Esophagus (tissue), 2 donors: ENCODE measurements around the gene OAS2. TPM values are rescaled to one million over a fixed set of nuclear protein-coding genes. Genes with fewer than 3 reads are reported as not detected.

ENCODE experiments used
- H3K27ac ChIP-seq, 2 donors: one replicate each; pipeline ENCODE4 v1.5.1; 2013; ENCODE audit warnings: low read depth in 2 of 2, mild to moderate bottlenecking in 2 of 2, inconsistent platforms in 1 of 2, low read length in 1 of 2, moderate library complexity in 1 of 2
- H3K27me3 ChIP-seq, 2 donors: one replicate each; pipeline ENCODE4 v1.6.1; 2013; ENCODE audit warnings: low read length in 2 of 2, control low read depth in 1 of 2, mild to moderate bottlenecking in 1 of 2; ENCODE audit not compliant: insufficient read depth in 2 of 2, control insufficient read depth in 1 of 2
- H3K36me3 ChIP-seq, 2 donors: one replicate each; pipeline ENCODE4 v1.6.1; 2013; ENCODE audit warnings: low read length in 1 of 2; ENCODE audit not compliant: control insufficient read depth in 2 of 2, insufficient read depth in 2 of 2
- H3K4me1 ChIP-seq, 2 donors: one replicate each; pipeline ENCODE4 v1.6.1; 2013; ENCODE audit warnings: low read length in 1 of 2; ENCODE audit not compliant: control insufficient read depth in 2 of 2, insufficient read depth in 2 of 2
- H3K4me3 ChIP-seq, 2 donors: one replicate each; pipeline ENCODE4 v1.5.1; 2013; ENCODE audit warnings: low read length in 2 of 2, mild to moderate bottlenecking in 2 of 2, low read depth in 1 of 2, moderate library complexity in 1 of 2
- H3K9me3 ChIP-seq, 2 donors: one replicate each; pipeline ENCODE4 v1.6.1; 2013; ENCODE audit warnings: mild to moderate bottlenecking in 2 of 2, low read depth in 1 of 2, low read length in 1 of 2, moderate library complexity in 1 of 2; ENCODE audit not compliant: control insufficient read depth in 2 of 2, insufficient read depth in 1 of 2
- WGBS, 2 donors: extraction: QIAGEN DNeasy Blood & Tissue Kit; methylation state at CpG; one replicate each; pipeline ENCODE4 v1.1.7; 2013; 5-methylcytosine and 5-hydroxymethylcytosine counted together
- polyA plus RNA-seq, 2 donors: library from polyadenylated mRNA; stranded (reverse); fragments of 200-250 nt; gene quantifications; one replicate each; pipeline ENCODE4 v1.2.3, GENCODE V29; 2013
- donor health status: healthy with polysubstance abuse.
- donor health status: Bipolar disorder and iron deficiency.

Gene OAS2
- polyA plus RNA-seq, 2 donors, result 6.6 to 10.8 TPM

DNA sequence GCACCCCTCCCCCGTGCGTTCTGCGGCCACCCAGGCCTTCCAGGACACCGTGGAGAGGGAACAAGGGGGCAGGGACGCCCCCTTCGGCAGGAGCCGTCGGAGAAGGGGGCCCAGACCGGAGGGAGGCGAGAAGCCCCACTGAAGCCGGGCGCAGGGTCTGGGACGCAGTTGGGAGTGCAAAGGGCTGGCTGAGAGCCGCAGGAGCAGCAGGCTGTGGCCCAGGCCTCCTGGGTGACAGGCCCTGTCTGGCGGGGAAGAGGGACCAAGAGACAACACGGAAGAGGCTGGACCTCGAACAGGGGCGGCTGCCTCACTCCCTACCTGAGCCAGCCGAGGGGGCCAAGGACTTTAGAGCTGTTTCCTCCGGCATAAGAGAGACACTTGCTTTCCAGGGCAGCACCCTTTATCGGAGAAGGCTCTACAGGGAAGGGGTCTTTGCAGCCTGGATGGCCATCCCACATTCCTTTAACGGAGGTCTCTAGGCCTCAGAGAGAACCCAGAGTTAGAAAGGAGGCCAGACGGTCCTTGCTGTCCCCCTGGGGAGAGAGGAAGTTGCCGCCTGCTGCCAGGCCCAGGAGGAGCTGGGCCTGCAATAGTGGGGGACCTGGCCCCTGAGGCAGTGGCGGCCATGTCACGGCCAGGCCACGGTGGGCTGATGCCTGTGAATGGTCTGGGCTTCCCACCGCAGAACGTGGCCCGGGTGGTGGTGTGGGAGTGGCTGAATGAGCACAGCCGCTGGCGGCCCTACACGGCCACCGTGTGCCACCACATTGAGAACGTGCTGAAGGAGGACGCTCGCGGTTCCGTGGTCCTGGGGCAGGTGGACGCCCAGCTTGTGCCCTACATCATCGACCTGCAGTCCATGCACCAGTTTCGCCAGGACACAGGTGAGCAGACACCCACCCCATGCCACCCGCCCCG is 79.5 kb downstream of the OAS2 start:
- WGBS, 2 donors, result 65 to 66% methylated on average over 42 to 44 of the region's 44 CpGs
- Histone ChIP-seq H3K4me1 (peaks cover 4% of the 10 kb centered on the region in 2 donors), H3K9me3 (peaks cover 0 to 2% of the 10 kb centered on the region in 2 donors), H3K4me3 (no peak overlapping the region), H3K27me3 (peaks cover 0 to 6% of the 10 kb centered on the region in 2 donors), H3K36me3 (no peaks in the 10 kb centered on the region), H3K27ac (no peak overlapping the region)

DNA sequence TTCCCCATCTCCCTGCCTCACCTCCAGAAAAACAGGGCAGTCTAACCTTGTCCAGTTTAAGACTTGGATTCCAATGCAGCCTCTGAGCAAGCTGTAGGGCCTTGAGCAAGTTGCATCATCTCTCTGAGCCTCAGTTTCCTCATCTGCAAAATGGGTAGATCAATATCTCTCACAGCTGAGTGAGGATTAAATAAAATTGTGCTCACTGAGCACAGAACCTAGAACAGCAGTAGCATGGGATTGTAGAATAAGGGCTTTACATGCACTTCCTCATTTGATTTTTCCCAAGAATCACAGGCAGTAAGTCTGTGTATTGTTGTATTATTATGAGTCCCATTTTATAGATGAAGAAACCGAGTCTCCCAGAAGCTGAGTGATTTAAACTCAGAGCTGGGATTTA is 80.2 kb downstream of the OAS2 start:
- no peak overlapping the region for H3K27ac ChIP-seq
- H3K27me3 ChIP-seq, result peaks cover 0 to 6% of the 10 kb centered on the region in 2 donors
- peaks cover 4% of the 10 kb centered on the region in 2 donors for H3K4me1 ChIP-seq
- no peaks in the 10 kb centered on the region for H3K36me3 ChIP-seq
- peaks cover 0 to 2% of the 10 kb centered on the region in 2 donors for H3K9me3 ChIP-seq
- 86 to 91% methylated on average over 1 of the region's 1 CpG for WGBS, 2 donors
- H3K4me3 ChIP-seq, result no peak overlapping the region

DNA sequence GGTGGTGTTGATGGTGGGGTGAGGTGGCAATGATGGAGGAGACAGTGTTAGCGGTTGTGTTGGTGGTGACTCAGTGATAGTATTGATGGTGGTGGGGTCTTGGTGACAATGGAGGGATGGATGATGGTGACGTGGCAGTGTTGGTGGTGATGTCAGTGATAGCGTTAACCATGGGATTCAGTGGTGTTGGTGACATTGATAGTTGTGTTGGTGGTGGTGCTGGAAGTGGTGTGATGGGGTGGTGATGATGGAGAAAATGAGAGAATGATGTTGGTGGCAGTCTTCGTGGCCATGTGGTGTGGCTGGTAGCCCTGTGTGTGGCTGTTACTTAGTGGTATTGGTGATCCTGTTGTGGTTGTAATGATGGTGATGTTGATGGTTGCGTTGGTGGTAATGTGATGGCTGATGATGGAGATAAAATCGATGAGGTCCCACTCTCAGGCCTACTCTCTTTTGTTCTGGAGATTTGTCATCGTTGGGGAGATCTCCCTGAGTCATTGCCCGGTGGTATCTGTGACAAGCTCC is 80.8 kb downstream of the OAS2 start:
- Histone ChIP-seq H3K9me3 (peaks cover 0 to 2% of the 10 kb centered on the region in 2 donors), H3K36me3 (no peaks in the 10 kb centered on the region), H3K27me3 (peaks cover 0 to 6% of the 10 kb centered on the region in 2 donors), H3K27ac (no peak overlapping the region), H3K4me3 (no peak overlapping the region), H3K4me1 (peaks cover 4% of the 10 kb centered on the region in 2 donors)
- WGBS, 2 donors, result 85 to 87% methylated on average over 8 of the region's 8 CpGs

DNA sequence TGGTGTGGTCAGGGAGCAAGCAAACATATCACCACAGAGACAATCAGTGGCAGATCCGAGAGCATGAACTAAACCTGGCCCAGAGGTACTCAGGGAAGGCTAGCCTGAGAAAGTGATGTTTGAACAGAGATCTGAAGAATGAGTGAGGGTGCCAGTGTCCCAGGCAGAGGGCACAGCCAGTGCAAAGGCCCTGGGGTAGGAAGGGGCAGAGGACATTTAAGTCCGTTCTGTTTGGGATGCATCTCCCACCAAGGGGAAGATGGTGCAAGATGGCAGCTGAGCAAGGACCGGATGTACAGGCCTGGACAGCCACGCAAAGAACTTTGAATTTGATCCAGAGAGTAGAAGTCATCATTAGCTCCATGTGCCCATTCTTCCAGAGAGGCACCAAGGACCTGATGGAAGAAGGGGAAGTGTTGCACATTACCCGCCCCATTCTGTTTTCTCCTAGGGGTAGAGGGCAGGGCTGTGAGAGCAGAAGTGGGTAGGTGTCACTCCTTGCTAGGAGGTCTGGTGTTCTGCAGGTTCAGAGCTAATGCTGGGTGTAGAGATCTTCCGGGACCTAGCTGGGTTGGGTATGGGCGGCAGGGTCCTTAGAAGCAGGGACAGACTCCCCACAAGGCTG is 82.1 kb downstream of the OAS2 start:
- peaks cover 0 to 6% of the 10 kb centered on the region in 2 donors for H3K27me3 ChIP-seq
- H3K4me1 ChIP-seq, result peaks cover 4% of the 10 kb centered on the region in 2 donors
- peaks cover 0 to 2% of the 10 kb centered on the region in 2 donors for H3K9me3 ChIP-seq
- 78 to 80% methylated on average over 7 of the region's 7 CpGs for WGBS, 2 donors
- no peak overlapping the region for H3K4me3 ChIP-seq
- H3K27ac ChIP-seq, result no peak overlapping the region
- no peaks in the 10 kb centered on the region for H3K36me3 ChIP-seq

DNA sequence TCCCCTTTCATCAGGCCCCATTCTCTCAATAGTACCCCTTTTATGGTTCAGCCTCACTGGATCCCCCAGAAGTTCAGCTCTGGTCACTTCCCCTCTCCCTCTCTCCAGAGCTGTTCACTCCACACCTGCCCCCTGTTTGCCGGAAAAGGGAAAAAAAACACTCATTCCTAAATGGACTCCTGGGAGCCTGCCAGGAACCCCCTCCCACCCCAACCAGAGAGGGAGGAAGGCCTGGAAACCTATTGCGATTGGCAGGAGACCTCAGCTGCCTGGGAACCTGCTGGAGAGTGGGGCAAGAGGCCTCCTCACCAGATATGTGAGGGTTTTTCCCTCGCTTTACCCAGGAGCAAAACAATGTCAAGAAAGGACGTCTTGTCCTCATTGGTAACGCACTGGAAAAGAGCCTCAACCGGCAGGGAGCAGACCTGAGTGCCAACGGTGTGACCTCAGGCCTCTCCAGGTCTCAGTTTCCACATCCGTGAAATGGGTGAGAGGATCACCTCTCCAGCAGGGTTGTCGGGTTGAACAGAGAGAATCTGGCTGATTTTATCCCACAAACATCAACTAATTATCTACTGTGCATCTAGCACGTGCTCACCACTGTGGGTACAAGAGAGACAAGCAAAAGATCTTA is 82.9 kb downstream of the OAS2 start:
- WGBS, 2 donors, result 66 to 71% methylated on average over 10 of the region's 10 CpGs
- H3K36me3 ChIP-seq, result no peaks in the 10 kb centered on the region
- H3K4me3 ChIP-seq, result no peak overlapping the region
- H3K27me3 ChIP-seq, result peaks cover 0 to 6% of the 10 kb centered on the region in 2 donors
- no peak overlapping the region for H3K27ac ChIP-seq
- peaks cover 4% of the 10 kb centered on the region in 2 donors for H3K4me1 ChIP-seq
- peaks cover 0 to 2% of the 10 kb centered on the region in 2 donors for H3K9me3 ChIP-seq

Other genes with a start within 250 kb of the OAS2 start
- gene RPH3A, start 186.8 kb upstream of the OAS2 start, polyA plus RNA-seq, result not detected
- gene OAS1, start 71.6 kb upstream of the OAS2 start, polyA plus RNA-seq, result 10 to 100 TPM; 47.9 to 58.6 TPM
- gene OAS3, start 40.0 kb upstream of the OAS2 start, polyA plus RNA-seq, result 10 to 100 TPM; 13.2 to 15.2 TPM
- gene DTX1, start 78.2 kb downstream of the OAS2 start, polyA plus RNA-seq, result under 1 TPM; 0.49 to 0.59 TPM
- gene RASAL1, start 157.2 kb downstream of the OAS2 start, polyA plus RNA-seq, result 10 to 100 TPM; 43.4 to 52.7 TPM
- gene CFAP73, start 171.2 kb downstream of the OAS2 start, polyA plus RNA-seq, result under 1 TPM; 0.35 to 0.73 TPM
- gene DDX54, start 207.0 kb downstream of the OAS2 start, polyA plus RNA-seq, result 10 to 100 TPM; 34.3 to 49.1 TPM
- 10 to 100 TPM in 1 of 2 donors, 1 to 10 TPM in 1; 6.8 to 14.6 TPM for gene RITA1, start 207.2 kb downstream of the OAS2 start, polyA plus RNA-seq
- 10 to 100 TPM; 30.9 to 57.6 TPM for gene TPCN1, start 242.9 kb downstream of the OAS2 start, polyA plus RNA-seq